ENCODE data around the gene RNF217.

The RNF217 gene

DNA sequence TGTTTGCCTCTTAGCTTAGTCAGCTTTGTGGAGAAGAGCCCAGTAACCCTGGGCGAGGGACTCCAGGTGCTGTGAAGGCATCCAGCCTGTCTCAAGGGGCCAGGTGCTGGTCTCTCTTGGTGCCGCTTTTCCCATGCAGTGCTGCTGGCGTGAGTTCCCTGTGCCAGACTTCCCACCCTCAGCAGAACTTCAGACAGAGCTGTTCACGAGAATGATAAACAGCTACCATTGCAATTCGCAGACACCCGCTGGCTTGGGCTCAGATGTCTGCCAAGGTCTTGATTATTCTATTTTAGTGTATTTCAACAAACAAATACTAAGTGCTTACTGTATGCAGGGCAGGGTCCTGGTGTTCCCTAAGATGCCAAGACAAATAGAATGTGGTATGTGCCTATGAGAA lies 57.7 kb downstream of the RNF217 start:
- Histone ChIP-seq H3K79me2 (ENCODE audit: insufficient read depth, low read length) (no peaks in the 10 kb centered on the region), H3K9ac (ENCODE audit: low read depth, low read length, poor library complexity, severe bottlenecking) (no peak overlapping the region), H3K9me3 (ENCODE audit: insufficient read depth, low read depth, low read length) (no peaks in the 10 kb centered on the region), H3K4me2 (ENCODE audit: low read depth, low read length, poor library complexity, severe bottlenecking) (no peak overlapping the region), H3K4me1 (ENCODE audit: insufficient read depth, low read length, poor library complexity, severe bottlenecking) (no peaks in the 10 kb centered on the region), H3K27me3 (ENCODE audit: insufficient read depth, low read length, poor library complexity, severe bottlenecking) (no peaks in the 10 kb centered on the region), H4K20me1 (ENCODE audit: insufficient read depth, low read length, poor library complexity, severe bottlenecking) (no peaks in the 10 kb centered on the region), H3F3A (ENCODE audit: low read depth) (no peaks in the 10 kb centered on the region), H3K9me2 (replicated peaks; ENCODE audit: low read depth, low read length) (no peaks in the 10 kb centered on the region), H2AFZ (ENCODE audit: low read length) (no peak overlapping the region), H3K36me3 (ENCODE audit: insufficient read depth, low read length) (no peaks in the 10 kb centered on the region), H3K4me3 (ENCODE audit: low read length, poor library complexity, severe bottlenecking) (no peak overlapping the region)
- TF ChIP-seq EZH2phosphoT487 (IDR thresholded peaks at IDR 0.05; ENCODE audit: borderline replicate concordance), result no peak
- TF ChIP-seq, protein P1, sequence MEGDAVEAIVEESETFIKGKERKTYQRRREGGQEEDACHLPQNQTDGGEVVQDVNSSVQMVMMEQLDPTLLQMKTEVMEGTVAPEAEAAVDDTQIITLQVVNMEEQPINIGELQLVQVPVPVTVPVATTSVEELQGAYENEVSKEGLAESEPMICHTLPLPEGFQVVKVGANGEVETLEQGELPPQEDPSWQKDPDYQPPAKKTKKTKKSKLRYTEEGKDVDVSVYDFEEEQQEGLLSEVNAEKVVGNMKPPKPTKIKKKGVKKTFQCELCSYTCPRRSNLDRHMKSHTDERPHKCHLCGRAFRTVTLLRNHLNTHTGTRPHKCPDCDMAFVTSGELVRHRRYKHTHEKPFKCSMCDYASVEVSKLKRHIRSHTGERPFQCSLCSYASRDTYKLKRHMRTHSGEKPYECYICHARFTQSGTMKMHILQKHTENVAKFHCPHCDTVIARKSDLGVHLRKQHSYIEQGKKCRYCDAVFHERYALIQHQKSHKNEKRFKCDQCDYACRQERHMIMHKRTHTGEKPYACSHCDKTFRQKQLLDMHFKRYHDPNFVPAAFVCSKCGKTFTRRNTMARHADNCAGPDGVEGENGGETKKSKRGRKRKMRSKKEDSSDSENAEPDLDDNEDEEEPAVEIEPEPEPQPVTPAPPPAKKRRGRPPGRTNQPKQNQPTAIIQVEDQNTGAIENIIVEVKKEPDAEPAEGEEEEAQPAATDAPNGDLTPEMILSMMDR (conservative IDR thresholded peaks at IDR 0.05; ENCODE audit: low read length), result no peak

DNA sequence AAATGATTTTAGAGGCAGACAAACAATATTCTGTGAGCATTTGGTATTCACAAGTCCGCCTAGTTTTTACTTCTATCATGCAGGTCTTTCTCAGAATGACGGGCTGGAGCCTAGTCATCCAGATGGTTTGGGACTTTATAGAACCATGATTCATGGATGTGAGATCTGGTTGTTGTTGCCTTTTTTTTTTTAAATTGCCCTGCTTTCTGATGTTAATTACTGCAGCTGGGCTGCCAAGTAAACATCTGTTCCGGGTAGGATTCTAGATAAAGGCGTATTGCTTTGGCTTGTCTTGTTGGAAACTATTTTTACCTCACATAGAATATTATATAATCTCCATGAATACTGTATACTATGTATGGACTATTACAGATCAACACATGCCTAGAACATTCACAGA lies 58.1 kb downstream of the RNF217 start:
- Histone ChIP-seq H3K27me3 (ENCODE audit: insufficient read depth, low read length, poor library complexity, severe bottlenecking) (no peaks in the 10 kb centered on the region), H3K79me2 (ENCODE audit: insufficient read depth, low read length) (no peaks in the 10 kb centered on the region), H3K9ac (ENCODE audit: low read depth, low read length, poor library complexity, severe bottlenecking) (no peak overlapping the region), H3K9me3 (ENCODE audit: insufficient read depth, low read depth, low read length) (no peaks in the 10 kb centered on the region), H3K36me3 (ENCODE audit: insufficient read depth, low read length) (no peaks in the 10 kb centered on the region), H3K4me3 (ENCODE audit: low read length, poor library complexity, severe bottlenecking) (no peak overlapping the region), H3F3A (ENCODE audit: low read depth) (no peaks in the 10 kb centered on the region), H4K20me1 (ENCODE audit: insufficient read depth, low read length, poor library complexity, severe bottlenecking) (no peaks in the 10 kb centered on the region), H3K9me2 (replicated peaks; ENCODE audit: low read depth, low read length) (no peaks in the 10 kb centered on the region), H2AFZ (ENCODE audit: low read length) (no peak overlapping the region), H3K4me2 (ENCODE audit: low read depth, low read length, poor library complexity, severe bottlenecking) (no peak overlapping the region), H3K4me1 (ENCODE audit: insufficient read depth, low read length, poor library complexity, severe bottlenecking) (no peaks in the 10 kb centered on the region)
- TF ChIP-seq, protein P1 (conservative IDR thresholded peaks at IDR 0.05; ENCODE audit: low read length), result no peak
- no peak for TF ChIP-seq EZH2phosphoT487 (IDR thresholded peaks at IDR 0.05; ENCODE audit: borderline replicate concordance)

DNA sequence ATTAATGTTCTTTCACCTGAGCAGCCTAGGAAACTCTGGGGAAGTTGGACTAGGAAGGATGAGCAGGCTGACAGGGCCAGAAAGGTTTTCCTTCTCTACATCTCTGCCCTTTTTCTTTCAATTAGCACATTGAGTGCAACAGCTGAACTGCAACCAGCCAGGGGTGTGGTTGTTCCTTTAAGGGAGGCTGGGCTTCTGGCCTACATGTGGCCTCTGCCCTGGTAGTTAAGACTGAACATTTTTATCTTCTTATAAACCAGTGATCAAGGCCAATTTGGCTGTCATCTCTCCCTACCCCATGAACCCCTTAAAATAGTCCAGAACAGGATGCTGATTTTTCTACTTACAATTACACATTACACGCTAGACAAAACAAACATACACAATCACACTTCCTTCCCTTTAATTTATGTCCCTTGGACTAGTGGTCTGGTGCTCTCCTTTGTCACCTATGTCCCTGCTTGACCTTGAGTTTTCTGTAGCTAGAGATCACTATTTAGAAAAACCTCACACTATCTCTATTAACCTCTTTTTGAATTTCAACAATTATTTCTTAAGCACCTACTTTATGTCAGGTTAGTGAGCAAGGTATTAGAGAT lies 60.3 kb downstream of the RNF217 start:
- TF ChIP-seq, protein P1 (conservative IDR thresholded peaks at IDR 0.05; ENCODE audit: low read length), result no peak
- no peak for TF ChIP-seq EZH2phosphoT487 (IDR thresholded peaks at IDR 0.05; ENCODE audit: borderline replicate concordance)
- no peak overlapping the region for H3K4me2 ChIP-seq (ENCODE audit: low read depth, low read length, poor library complexity, severe bottlenecking)
- no peak overlapping the region for H2AFZ ChIP-seq (ENCODE audit: low read length)
- H3K9me3 ChIP-seq (ENCODE audit: insufficient read depth, low read depth, low read length), result no peaks in the 10 kb centered on the region
- no peaks in the 10 kb centered on the region for H3K9me2 ChIP-seq (replicated peaks; ENCODE audit: low read depth, low read length)
- H4K20me1 ChIP-seq (ENCODE audit: insufficient read depth, low read length, poor library complexity, severe bottlenecking), result no peaks in the 10 kb centered on the region
- H3K27me3 ChIP-seq (ENCODE audit: insufficient read depth, low read length, poor library complexity, severe bottlenecking), result no peaks in the 10 kb centered on the region
- no peaks in the 10 kb centered on the region for H3K79me2 ChIP-seq (ENCODE audit: insufficient read depth, low read length)
- no peaks in the 10 kb centered on the region for H3K4me1 ChIP-seq (ENCODE audit: insufficient read depth, low read length, poor library complexity, severe bottlenecking)
- no peaks in the 10 kb centered on the region for H3K36me3 ChIP-seq (ENCODE audit: insufficient read depth, low read length)
- H3K4me3 ChIP-seq (ENCODE audit: low read length, poor library complexity, severe bottlenecking), result no peak overlapping the region
- H3K9ac ChIP-seq (ENCODE audit: low read depth, low read length, poor library complexity, severe bottlenecking), result no peak overlapping the region
- H3F3A ChIP-seq (ENCODE audit: low read depth), result no peaks in the 10 kb centered on the region

All from Loucy (cell line).